HepG2 (cell line): Measurements from ENCODE around the gene SESN1. TPM values are rescaled to one million over a fixed set of nuclear protein-coding genes. Genes with fewer than 3 reads are reported as not detected.
"Not testable (repeated sequence)": the region's sequence is repeated elsewhere in the genome, so short reads cannot be mapped to it uniquely, and the experiment has no call there.

Source experiments
- ATAC-seq: fragments of 200-7000 bp; cut with Tn5 transposase; 3 replicates; pipeline ENCODE4 v1.9.1; 2020; ENCODE audit warnings: mild to moderate bottlenecking, moderate library complexity
- BruUV-seq: library from RNA; stranded (reverse); fragments of 400-500 nt; replicated peaks from 2 replicates; lab custom pipeline; 2021; lab: Mats Ljungman, UMichigan
- CTCF ChIA-PET: fragments of 300-600 bp; formaldehyde crosslinking; extraction: SDS; loops from one replicate; lab custom pipeline; 2021; ENCODE audit warnings: low total read pairs, inconsistent platforms, low intra/inter-chr PET ratio; lab: Yijun Ruan, JAX
- POLR2A ChIA-PET: fragments of 350-600 bp; sonication (Branson Sonifier 250); formaldehyde crosslinking; loops from one replicate; lab custom pipeline; 2020; ENCODE audit warnings: antibody characterized with exemption, inconsistent platforms; lab: Yijun Ruan, JAX
- DNase-seq: peaks from one replicate; pipeline ENCODE4 v3.0.0-alpha.2; 2015; ENCODE audit warnings: low spot score
- FAIRE-seq: peaks from 3 replicates; lab custom pipeline; 2011; peaks lifted over from hg19 to GRCh38; lab: Jason Lieb, UNC
- H2AFZ ChIP-seq: one replicate; pipeline ENCODE4 v1.6.1; 2011; ENCODE audit warnings: low read length, inconsistent platforms
- H3K27ac ChIP-seq: fragments of 300-600 bp; 3 replicates; pipeline ENCODE4 v1.8.0; 2011; ENCODE audit warnings: mixed run types, mild to moderate bottlenecking, mixed read lengths, low read length, inconsistent platforms; ENCODE audit not compliant: insufficient read depth; ENCODE audit errors: extremely low read length
- H3K27me3 ChIP-seq, 2 experiments: fragments of 200-600 bp in 1 of 2; 2 replicates in 1 of 2; 3 replicates in 1 of 2; pipeline versions ENCODE4 v1.6.0 to v1.8.0; 2011; ENCODE audit warnings: low read length in 2 of 2, mild to moderate bottlenecking in 2 of 2, moderate library complexity in 2 of 2, inconsistent platforms in 1 of 2; ENCODE audit not compliant: insufficient read depth in 2 of 2, control insufficient read depth in 1 of 2
- H3K36me3 ChIP-seq, 2 experiments: fragments of 200-600 bp in 1 of 2; replicated peaks in 1 of 2; 2 replicates in 1 of 2; 3 replicates in 1 of 2; pipeline versions ENCODE4 v1.5.1 to v1.8.0; 2011; ENCODE audit warnings: low read length in 2 of 2, inconsistent platforms in 1 of 2; ENCODE audit not compliant: insufficient read depth in 2 of 2, control insufficient read depth in 1 of 2
- H3K4me1 ChIP-seq: 2 replicates; pipeline ENCODE4 v1.5.1; 2012; ENCODE audit warnings: low read length, inconsistent platforms; ENCODE audit not compliant: insufficient read depth
- H3K4me2 ChIP-seq: 2 replicates; pipeline ENCODE4 v1.6.0; 2011; ENCODE audit warnings: low read depth, low read length, inconsistent platforms
- H3K4me3 ChIP-seq, 3 experiments: fragments of 200-600 bp in 1 of 3; sonication (generic), shearing (Covaris generic) in 1 of 3; replicated peaks in 1 of 3; 2 replicates each; pipeline ENCODE4 v1.5.1; 2011 to 2016; ENCODE audit warnings: low read length in 3 of 3, inconsistent platforms in 2 of 3, low read depth in 2 of 3, mild to moderate bottlenecking in 2 of 3, control low read depth in 1 of 3, mixed read lengths in 1 of 3; ENCODE audit not compliant: insufficient read depth in 1 of 3
- H3K79me2 ChIP-seq: one replicate; pipeline ENCODE4 v1.6.1; 2011; ENCODE audit warnings: low read length, inconsistent platforms; ENCODE audit not compliant: insufficient read depth
- H3K9ac ChIP-seq: 2 replicates; pipeline ENCODE4 v1.6.0; 2011; ENCODE audit warnings: mild to moderate bottlenecking, low read depth, low read length, inconsistent platforms; ENCODE audit not compliant: insufficient read depth
- H3K9me3 ChIP-seq: 2 replicates; pipeline ENCODE4 v1.5.1; 2012; ENCODE audit warnings: mild to moderate bottlenecking, low read length
- H4K20me1 ChIP-seq: 2 replicates; pipeline ENCODE4 v1.6.0; 2011; ENCODE audit warnings: inconsistent platforms, mild to moderate bottlenecking, low read length, moderate library complexity; ENCODE audit not compliant: insufficient read depth
- ZNF546 ChIP-seq: sonication (generic); formaldehyde crosslinking; conservative IDR thresholded peaks from 2 replicates; pipeline ENCODE4 v1.8.1; 2023; ENCODE audit warnings: mild to moderate bottlenecking, missing genetic modification reagents
- WGBS: methylation state at CpG from one replicate; pipeline ENCODE4 v1.1.6; 2017; ENCODE audit warnings: low lambda C conversion rate; 5-methylcytosine and 5-hydroxymethylcytosine counted together
- in situ Hi-C: cut with HindIII; loops from 2 replicates; pipeline ENCODE4 v1.10.0; 2017; ENCODE audit warnings: low pct_unique_long_range_greater_than_20kb; ENCODE audit not compliant: extremely low pct_ligation_motif_present
- intact Hi-C: fragments of 100-400 bp; cut with micrococcal nuclease; formaldehyde crosslinking; loops from one replicate; pipeline ENCODE4 v1.10.0; 2022; ENCODE audit not compliant: unreplicated experiment
- polyA plus RNA-seq, 8 experiments: library from polyadenylated mRNA; depleted of rRNA in 3 of 8; stranded (reverse) in 7 of 8; unstranded in 1 of 8; fragments of >200 nt; fragmentation: Illumina TruSeq in 4 of 8; extraction: Trizol in 4 of 8; gene quantifications; 2 replicates each; pipeline versions ENCODE4 v1.2.1 to v1.2.3, GENCODE V29; 2011 to 2016; ENCODE audit warnings: low read depth in 4 of 8, missing spikeins in 1 of 8, mixed read lengths in 1 of 8; ENCODE audit not compliant: insufficient read depth in 1 of 8
- total RNA-seq, 5 experiments: library from RNA; depleted of rRNA; stranded (reverse); fragments of >200 nt; fragmentation: Illumina TruSeq; extraction: Trizol; gene quantifications; 2 replicates each; pipeline ENCODE4 v1.2.3, GENCODE V29; 2016; ENCODE audit warnings: low read depth in 1 of 5

The SESN1 gene
- total and polyA plus RNA-seq, 2 of the 13 experiments (the other 11 are each of a cell fraction or from before 2014, with no cell fraction given), result 24.9 to 44.7 TPM

GRCh38 chr6:109087661-109088264 is 6.9 kb downstream of the SESN1 start:
- CTCF ChIA-PET, result no interaction called here
- no peak overlapping the region for H3K9ac ChIP-seq

GRCh38 chr6:109084146-109084545 is 10.5 kb downstream of the SESN1 start:
- peaks cover 27% of the 10 kb centered on the region for H3K4me1 ChIP-seq
- H3K9ac ChIP-seq, POLR2A ChIA-PET, H2AFZ ChIP-seq, ATAC-seq, in situ Hi-C loops, H3K79me2 ChIP-seq, H3K27ac ChIP-seq, H3K9me3 ChIP-seq, H3K36me3 ChIP-seq, DNase-seq, H3K4me2 ChIP-seq, intact Hi-C loops, BruUV-seq, CTCF ChIA-PET, H3K27me3 ChIP-seq, H3K4me3 ChIP-seq, FAIRE-seq, H4K20me1 ChIP-seq: not testable (repeated sequence)
- WGBS, result 91% methylated on average over 8 of the region's 8 CpGs

More at GRCh38 chr6:109087661-109088264, 6.9 kb downstream of the SESN1 start:
- Histone ChIP-seq H3K27me3 (no peaks in the 10 kb centered on the region), H3K36me3 (no peaks in the 10 kb centered on the region), H3K79me2 (peaks cover 23% of the 10 kb centered on the region), H3K4me2 (no peak overlapping the region), H3K4me3 (no peak overlapping the region), H2AFZ (no peak overlapping the region), H3K9me3 (no peaks in the 10 kb centered on the region), H3K27ac (no peak overlapping the region), H4K20me1 (peaks cover 5% of the 10 kb centered on the region; the same call in 1 of the 2 replicates), H3K4me1 (peaks cover 50% of the 10 kb centered on the region)
- DNase-seq (no peak), ATAC-seq (no peak), FAIRE-seq (no peak)
- in situ Hi-C loops (no loop called here), intact Hi-C loops (no loop called here)
- TF ChIP-seq ZNF546 (CRISPR knock-in tag), result no peak
- 75% methylated on average over 5 of the region's 5 CpGs for whole genome bisulfite sequencing
- POLR2A ChIA-PET, result no interaction called here
- BruUV-seq, result no TSS peak
